ENCODE measurements around the gene WDFY4.

The WDFY4 gene

DNA sequence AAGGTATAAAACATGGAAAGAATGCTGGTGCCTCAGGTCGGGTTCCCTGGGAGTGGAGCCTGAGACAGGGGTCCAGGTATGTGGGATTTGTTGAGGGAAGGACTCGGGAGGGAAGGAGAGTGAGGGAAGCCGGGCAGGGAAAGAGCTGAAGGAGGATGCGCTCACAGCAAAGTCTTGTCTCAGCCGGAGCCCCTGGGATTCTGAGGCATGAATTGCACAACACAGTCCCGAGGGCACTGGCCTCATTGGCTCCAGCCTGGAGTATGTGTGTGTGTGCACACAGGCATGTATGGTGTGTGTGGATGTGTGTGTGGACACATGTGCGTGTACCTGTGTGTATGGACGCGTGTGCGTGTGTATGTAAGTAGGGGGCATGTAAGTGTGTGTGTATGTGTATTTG is 87.4 kb downstream of the WDFY4 start:
- no peak for DNase-seq (ENCODE audit: low read depth)

DNA sequence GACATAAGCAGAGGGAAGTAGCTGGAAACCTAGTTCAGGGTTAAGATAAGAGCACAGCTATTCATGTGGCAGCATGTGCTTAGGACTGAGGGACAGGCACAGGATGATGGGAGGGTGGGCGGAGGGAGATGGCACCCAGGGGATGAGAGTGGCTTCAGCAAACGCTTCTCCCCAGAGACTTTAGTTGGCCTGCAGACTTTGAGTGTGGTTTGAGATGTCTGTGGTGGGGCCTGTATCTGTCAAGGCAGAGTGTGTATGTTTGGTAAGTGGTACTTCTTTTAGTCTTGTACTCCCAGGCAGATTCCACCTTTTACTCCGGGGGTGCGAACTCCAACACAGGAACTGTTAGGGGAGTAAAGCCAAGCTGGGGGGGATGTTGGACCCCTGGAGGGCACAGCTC is 88.9 kb downstream of the WDFY4 start:
- no peak for DNase-seq (ENCODE audit: low read depth)

DNA sequence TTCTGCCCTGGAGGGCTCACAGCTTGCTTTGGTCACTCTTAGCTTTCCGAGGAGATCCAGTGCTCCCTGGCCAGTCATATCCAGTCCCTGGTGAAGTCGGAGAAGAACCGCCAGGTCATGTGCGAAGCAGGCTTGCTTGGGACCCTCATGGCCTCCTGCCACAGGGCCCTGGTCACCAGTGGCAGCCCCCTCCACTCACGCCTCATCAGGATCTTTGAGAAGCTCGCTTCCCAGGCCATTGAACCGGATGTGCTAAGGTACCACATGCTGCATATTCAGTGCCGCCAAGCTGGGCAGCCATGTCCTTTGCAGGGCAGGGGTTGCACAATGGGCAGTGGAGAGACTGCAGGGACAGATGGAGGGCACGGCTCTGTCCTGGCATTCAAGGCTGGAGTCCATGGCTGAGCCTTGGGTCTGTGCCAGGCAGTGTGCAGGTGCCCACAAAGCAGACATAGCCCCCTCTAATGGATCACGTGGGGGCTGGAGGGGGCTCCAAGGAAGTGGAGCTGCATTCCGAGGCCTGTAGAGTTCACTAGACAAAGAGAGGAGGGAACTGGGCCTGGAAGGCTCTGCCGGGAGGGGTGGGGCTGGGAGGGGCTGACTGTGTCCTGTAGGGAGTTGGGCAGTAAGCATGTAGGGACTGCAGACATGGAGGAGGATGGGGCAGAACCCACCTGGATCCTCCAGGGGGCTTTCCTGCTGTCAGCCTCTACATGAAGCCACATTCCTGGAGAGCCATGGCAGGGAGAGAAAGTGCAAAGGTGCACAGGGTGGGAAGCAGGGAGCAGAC is 89.9 kb downstream of the WDFY4 start:
- DNase-seq (ENCODE audit: low read depth): no peak

DNA sequence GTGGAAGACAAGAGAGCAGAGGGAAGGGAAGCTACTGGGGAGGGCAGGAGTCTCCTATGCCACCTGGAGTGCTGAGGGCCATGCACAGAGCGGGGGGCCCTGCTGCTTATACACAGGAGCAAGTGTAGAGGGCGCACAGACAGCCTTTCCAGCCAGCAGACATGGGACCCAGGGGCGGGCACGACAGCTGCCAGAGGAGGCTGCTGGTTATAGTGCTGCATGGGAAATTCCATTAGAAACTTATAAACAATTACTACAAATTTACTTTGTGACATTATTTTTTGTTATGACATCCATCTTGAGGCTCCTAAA is 90.5 kb downstream of the WDFY4 start:
- no peak for DNase-seq (ENCODE audit: low read depth)

DNA sequence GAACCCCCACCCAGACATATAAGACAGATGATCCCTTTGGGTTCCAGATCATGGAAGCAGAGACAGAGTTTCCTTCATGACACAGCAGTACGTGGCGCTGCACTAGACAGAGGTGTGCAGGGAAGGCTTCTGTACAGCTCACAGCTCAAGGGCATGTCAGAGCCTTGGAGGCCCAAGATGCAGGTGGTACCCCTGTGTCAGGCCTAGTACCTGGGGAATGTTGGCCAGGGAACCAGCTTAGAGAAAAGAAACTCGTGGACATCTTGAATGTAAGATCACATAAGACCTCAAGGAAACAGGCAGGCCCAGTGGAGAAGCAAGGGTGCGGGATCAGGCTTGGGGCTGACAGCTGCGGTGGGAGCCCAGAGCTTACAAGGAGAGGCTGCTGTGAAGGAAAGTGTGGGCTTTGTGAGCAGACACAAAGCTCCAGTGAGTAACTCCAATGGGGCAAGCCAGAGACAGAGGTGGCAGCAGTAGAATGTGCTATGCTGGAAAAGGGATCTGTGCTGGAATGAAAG is 91.4 kb downstream of the WDFY4 start:
- DNase-seq (ENCODE audit: low read depth): no peak

DNA sequence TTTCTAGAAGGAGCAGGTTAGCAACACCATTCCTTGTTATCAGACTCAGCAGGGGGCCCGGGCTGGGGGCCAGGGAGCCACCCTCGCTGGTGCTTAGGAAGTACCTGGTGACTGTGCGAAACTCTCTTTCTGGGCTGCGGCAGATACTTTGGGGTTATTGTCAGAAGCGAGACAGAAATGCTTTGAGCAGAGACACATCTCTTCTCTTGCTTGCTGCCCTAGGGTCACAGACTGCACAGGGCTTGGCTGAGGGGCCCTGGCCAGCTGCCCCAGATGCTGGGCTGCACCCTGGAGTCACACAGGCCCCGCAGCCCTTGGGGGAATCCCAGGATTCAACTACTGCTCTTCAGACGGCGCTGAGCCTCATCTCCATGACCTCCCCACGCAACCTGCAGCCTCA is 91.9 kb downstream of the WDFY4 start:
- no peak for DNase-seq (ENCODE audit: low read depth)

DNA sequence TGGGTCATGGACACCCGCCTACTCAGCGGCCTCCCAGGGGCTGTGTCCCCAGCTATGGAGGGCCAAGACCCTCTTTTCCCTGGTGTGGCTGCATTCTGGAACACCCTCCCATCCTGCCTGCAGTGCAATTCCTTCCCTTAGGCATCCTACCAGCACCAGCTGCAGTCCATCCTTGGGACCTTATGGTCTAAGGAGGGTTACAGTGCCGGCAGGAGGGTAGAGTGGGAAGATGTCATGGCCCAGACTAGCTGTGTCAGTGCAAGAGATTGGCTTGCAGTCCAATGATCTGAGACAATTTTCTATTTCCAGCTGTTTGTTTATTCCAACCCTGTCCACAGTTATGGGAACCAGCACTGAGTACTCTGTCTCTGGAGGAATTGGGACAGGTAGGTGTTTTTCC is 92.4 kb downstream of the WDFY4 start:
- DNase-seq (ENCODE audit: low read depth): no peak

DNA sequence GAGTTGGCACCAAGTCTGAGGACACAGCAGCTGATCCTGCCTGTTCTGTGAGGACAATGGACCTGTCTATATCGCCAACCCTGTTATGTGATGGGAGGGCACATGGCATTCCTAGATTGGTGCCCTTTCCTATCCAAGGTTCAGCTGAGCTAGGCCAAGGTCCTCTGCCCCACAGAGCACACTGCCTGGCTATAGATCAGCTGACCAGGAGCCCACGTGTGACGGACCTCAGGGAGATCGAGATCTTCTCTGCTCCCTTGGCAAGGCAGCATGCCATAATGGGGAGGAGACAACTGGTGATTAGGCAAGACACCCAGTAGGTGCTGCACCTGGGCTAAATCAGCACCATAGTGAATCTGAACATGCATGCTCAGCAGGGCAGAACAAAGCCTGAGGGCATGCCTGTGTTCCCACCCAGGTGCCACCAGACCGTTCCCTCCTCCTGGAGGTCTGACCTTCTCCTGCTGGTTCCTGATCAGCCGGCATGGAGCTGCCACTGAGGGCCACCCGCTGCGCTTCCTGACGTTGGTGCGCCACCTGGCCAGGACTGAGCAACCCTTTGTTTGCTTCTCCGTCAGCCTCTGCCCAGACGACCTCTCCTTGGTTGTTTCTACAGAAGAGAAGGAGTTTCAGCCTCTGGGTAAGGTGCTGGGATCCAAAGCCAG is 93.7 kb downstream of the WDFY4 start:
- DNase-seq (ENCODE audit: low read depth): no peak

DNA sequence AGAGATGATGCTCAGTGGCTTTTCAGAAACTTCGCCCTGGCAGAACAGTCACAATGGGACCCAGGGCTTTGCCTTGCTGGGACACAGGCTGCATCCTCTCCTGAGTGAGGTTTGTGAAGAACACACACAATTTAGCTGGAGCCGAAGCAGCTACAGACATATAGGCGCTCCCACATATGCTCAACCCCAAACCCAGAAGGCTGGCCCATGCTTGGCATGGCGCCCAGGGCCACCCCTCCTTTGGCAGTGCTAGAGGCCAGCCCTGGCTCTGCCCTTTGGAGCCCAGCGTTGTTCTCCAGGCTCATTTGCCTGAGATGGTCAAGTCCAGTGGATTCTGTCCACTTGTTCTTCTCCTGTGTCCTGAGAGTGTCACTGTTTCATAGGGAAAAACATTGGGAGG is 94.4 kb downstream of the WDFY4 start:
- DNase-seq (ENCODE audit: low read depth): no peak

DNA sequence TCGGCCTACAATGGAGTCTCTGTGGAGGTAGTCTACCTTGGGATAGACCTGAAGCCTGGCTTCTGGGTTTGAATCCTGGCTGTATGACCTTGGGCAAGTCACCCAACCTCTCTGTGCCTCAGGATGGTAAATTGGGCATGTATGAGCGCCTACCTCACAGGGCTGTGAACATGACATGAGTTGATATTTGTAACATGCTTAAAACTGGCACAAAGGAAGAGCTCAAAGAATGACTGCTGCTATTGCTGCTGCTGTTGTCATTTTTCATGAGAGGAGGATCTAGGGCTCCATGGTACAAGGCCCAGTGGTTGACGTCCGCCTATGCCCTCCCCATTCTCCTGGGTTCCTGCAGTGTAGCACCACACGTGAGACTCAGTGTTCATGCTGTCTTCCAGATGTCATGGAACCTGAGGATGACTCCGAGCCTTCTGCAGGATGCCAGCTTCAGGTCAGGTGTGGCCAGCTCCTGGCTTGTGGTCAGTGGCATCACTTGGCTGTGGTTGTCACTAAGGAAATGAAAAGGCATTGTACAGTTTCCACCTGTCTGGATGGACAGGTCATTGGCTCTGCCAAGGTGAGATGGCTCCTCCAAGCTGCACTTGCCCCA is 95.0 kb downstream of the WDFY4 start:
- no peak for DNase-seq (ENCODE audit: low read depth)

DNA sequence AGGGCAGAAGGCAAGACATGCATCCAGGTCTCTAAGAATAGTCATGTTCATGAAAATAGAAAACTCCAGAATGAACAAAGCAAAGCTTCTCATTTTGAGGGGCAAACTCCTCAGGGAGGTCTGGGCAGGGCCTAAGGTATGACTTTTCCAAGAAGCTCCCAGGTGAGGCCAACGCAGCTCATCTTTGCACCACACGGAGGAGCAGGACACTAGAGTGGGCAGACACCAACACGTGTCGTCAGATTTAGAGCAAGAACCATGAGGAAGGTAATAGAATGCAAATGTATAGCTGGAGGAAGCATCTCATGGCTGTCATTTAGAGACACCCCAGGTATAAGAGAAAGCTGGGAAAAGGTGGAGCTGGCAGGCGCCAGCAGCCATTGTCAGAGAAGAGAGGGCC is 95.7 kb downstream of the WDFY4 start:
- no peak for DNase-seq (ENCODE audit: low read depth)

DNA sequence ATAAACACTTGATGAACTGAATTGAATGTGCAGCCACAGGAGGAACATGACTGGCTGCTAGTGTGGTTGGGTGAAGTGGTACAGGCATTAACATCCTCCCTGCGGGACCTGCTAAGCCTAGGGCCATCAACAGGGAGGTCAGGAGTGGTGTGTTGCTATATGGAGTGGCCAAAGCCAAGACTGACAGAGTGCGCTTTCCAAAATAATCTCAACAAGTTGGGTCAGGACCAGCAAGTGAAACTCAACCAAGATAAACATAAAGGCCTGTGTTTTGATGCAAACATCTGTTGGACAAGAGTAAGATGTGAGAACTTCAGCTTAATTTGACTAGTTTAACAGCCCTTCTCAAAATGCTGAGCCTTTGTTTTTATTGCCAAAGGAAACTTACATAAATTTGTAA is 97.7 kb downstream of the WDFY4 start:
- no peak for DNase-seq (ENCODE audit: low read depth)

DNA sequence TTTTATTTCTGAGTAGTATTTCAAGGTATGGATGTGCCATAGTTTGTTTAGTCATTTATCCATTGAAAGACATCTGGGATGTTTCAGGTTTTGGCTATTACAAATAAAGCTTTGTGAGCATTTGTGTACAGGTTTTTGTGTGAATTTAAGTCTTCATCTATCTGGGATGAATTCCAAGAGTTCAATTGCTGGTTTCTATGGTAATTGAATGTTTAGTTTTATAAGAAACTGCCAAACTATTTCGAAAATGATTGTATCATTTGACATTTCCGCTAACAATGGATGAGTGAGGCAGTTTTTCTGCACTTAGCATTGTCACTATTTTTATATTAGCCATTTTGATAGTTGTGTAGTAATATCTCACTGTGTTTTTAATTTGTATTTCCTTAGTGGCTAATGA is 99.4 kb downstream of the WDFY4 start:
- DNase-seq (ENCODE audit: low read depth): no peak

DNA sequence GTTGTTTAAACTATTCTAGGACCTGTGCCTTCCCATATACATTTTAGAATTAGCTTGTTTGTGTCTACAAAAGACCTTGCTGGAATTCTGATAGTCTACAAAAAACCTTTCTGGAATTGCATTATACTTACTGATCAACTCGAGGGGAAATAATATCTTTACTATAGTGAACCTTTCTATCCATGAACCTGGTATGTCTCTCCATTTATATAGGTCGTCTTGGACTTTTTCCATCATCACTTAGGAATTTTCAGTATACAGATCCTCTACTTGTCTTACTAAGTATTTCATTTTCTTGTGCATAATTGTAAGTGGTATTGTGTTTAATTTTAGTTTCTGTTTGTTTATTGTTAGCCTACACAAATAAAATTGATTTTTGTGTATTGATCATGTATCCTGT is 101.1 kb downstream of the WDFY4 start:
- DNase-seq (ENCODE audit: low read depth): no peak

DNA sequence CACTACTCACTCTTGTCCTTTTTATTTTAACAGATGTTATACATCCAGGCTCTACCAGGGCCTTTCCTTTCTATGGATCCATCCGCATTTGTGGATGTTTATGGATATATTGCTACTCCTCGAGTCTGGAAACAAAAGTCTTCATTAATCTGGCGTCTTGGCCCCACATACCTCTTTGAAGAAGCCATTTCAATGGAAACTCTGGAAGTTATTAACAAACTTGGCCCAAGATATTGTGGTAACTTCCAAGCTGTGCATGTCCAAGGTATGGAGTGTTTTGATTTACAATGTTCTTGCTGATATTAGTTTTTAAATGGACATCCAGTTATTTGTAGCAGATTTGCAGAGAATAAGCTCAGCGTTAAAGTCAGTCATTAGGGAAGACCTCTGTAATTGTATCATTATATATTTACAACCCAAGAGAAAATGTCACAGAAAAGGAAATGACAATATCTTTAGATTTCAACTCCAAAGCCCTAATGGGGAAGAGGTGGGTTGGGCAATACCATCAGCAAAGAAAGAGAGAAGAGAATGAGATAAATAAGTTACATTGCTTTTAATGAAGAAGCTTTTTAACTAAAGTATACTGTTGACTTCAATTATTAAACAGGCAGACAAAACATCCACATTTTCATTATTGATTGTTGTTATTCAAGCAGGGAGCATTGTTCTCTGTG is 102.1 kb downstream of the WDFY4 start:
- DNase-seq (ENCODE audit: low read depth): no peak

DNA sequence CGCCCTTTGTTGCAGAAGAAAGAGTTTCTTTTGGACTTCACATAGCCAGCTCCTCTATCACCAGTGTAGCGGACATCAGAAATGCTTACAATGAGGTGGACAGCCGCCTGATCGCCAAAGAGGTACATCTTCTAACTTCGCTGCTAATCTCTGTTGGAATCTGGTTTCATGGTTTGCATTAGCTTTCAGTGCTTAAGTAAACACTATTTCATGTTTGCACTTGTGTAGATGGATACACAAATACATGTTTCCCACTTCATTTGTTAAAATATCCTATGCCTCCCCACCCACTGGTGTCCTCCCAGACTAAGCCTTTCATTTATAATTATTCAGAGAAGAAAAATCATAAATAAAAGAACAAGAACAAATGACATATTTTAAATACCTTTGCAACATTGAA is 103.9 kb downstream of the WDFY4 start:
- DNase-seq (ENCODE audit: low read depth): no peak

DNA sequence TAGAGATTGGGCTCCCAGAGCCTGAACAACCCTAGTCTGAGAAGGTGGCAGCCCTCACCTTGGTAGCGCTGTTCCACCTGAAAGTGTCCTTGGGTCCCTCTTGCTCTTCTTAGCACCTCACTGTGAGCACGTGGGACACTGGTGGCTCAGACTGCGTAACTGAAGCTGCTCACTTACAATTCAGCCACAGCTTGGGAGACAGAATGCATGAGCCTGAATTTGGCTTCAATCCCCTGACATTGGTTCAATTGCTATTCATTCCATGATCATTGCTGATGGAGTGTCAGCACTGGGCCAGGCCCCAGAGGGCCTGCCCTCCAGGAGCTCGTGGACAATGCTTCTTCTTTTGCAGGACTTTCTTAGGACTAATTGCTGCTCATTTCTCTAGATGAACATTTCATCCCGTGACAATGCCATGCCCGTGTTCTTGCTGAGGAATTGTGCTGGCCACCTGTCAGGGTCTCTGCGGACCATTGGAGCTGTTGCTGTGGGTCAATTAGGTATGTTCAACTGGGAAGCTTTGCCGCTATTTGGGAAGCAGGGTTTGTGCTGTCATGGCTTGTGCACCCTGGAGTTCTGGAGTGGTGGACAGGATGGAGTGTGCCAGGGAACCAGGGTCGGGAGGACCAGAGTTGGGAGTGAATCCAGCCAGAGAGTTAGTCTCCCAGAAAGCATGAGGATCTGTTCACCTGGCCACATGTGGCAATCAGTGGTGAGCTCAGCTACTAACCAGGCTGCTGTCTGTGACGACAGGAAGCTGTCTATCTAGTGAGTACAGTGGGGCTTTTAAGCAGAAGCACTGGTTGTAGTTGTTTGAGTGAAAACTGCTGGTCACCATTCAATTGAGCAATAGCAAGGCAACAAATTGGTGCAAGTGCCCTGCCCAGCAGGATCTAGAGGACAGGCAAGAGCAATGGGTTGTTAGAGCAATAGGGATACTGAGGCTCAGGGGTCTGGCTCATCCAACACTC is 105.1 kb downstream of the WDFY4 start:
- no peak for DNase-seq (ENCODE audit: low read depth)

DNA sequence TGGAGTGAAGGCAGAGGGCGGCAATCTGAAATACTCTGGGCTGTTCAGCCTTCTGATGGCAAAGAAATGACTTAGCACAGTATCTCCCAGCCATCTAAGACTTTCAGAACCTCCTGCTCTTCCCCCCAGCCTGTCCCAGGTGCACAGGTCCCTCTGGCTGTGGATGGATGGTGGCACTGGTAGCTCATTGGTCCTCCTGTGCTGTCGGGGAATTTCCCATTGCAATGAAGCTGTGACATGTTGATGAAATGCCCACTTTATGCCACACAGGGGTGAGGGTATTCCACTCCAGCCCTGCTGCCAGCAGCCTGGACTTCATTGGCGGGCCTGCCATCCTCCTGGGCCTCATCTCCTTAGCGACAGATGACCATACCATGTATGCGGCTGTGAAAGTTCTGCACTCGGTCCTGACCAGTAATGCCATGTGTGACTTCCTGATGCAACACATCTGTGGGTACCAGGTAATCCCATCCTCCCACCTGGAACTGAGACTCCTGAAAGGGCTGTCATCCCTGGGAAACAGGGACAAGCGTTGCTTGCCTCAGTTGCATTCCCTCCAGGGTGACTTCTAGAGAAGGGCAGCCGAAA is 105.9 kb downstream of the WDFY4 start:
- no peak for DNase-seq (ENCODE audit: low read depth)

DNA sequence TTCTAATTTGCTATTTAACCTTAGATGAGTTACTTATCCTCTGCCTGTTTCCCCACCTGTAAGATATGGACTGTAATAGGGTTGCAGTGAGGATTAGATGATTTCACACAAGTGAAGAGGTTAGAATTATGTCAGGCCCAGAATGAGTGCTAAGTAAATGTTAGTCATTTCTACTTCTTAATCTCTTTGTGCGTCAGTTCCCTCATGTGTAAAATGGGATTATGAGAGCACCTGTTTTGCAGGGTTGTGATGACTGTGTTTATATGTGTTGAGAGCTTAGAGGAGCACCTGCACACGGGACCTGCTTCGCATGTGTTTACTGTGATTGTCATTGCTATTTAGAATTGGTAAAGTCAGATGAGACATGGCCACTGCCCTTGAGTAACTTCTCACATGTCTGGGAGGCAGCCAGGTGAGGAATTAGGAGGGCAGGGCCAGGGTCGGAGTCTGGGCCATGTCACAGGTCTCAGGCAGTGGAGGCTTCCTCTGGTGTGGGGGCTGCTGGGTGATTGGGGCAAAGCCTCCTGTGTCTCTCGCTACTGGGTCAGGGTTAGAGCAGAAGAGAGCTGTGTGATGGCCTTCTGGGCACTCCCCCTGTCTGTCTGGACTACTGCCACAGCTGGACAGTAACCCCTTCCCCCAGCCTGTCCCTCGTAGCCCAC is 106.7 kb downstream of the WDFY4 start:
- DNase-seq (ENCODE audit: low read depth): no peak

DNA sequence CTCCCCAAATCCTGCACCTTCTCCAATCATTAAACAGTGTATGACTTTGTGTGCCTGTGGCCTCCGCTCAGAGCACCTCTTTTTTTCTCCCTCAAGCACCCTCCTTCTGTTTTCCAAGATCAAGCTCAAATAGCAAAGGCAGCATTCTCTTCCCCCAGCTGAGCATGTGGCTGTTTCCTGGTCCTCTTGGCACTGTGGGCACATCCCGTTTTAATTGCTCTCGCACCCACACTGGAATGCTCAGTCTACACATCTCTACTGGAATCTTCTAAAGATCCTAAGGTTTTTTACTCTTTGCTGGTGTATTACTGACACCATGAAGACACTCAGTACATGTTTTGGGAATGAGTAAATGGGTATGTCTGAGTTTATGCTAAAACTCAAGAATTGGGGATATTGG is 107.4 kb downstream of the WDFY4 start:
- no peak for DNase-seq (ENCODE audit: low read depth)

DNA sequence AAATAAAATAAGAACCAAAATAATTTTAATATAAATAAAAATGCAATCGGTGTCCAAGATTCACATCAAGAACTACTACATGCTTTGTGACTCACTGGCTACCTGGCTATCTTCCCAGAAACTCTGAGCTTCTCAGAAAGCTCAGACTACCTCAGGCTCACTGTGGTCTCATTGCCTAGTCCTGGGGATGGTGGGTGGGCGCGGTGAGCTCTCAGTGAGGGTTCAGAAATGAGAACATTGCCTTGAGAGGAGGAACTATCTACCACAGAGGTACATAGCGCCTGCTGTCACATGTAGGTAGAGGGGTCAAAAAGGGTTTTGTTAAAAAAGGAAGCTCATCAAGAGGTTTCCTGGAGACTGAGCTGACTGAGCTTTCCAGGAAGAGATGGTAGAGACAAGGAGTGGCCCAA is 108.0 kb downstream of the WDFY4 start:
- DNase-seq (ENCODE audit: low read depth): no peak

All from T-helper 22 cell (primary cell).